H7 (cell line): ENCODE results near the gene SLC15A5. TPM values are rescaled to one million over a fixed set of nuclear protein-coding genes. Genes with fewer than 3 reads are reported as not detected.

Experiments used
- DNase-seq: peaks from one replicate; pipeline ENCODE4 v3.0.0; 2012
- H3K27me3 ChIP-seq: 2 replicates; pipeline ENCODE4 v1.6.0; 2011; ENCODE audit warnings: mild to moderate bottlenecking, low read length; ENCODE audit not compliant: control insufficient read depth, insufficient read depth
- H3K36me3 ChIP-seq: replicated peaks from 2 replicates; pipeline ENCODE4 v1.5.1; 2011; ENCODE audit warnings: low read length; ENCODE audit not compliant: control insufficient read depth, insufficient read depth
- H3K4me3 ChIP-seq: 2 replicates; pipeline ENCODE4 v1.5.1; 2011; ENCODE audit warnings: low read depth, mild to moderate bottlenecking, control low read depth, low read length, moderate library complexity; ENCODE audit not compliant: insufficient read depth
- total RNA-seq: library from RNA; depleted of rRNA; stranded (reverse); fragments of >200 nt; shearing (Covaris generic); gene quantifications from 2 replicates; pipeline ENCODE4 v1.2.3, GENCODE V29; 2014

The SLC15A5 gene
- total RNA-seq, 1 experiment from 2014 or later = not detected

DNA sequence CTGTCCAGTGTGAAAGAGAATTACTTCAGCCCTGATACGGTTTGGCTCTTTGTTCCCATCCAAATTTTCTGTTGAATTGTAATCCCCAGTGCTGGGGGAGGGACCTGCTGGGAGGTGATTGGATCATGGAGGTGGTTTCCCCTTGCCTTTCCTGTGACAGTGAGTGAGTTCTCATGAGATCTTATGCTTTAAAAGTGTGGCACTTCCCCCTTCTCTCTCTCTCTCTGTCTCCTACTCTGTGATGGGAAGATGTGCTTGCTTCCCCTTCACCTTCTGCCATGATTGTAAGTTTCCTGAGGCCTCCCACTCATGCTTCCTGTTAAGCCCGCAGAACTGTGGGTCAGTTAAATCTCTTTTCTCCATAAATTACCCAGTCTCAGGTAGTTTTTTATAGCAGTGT, 5.5 kb upstream of the SLC15A5 start:
- Histone ChIP-seq H3K36me3 (no peaks in the 10 kb centered on the region), H3K27me3 (no peaks in the 10 kb centered on the region), H3K4me3 (no peak overlapping the region)
- DNase-seq = no peak

GRCh38 chr12:16282081-16282480, 4.6 kb upstream of the SLC15A5 start:
- H3K36me3 ChIP-seq = no peaks in the 10 kb centered on the region
- no peaks in the 10 kb centered on the region for H3K27me3 ChIP-seq
- no peak overlapping the region for H3K4me3 ChIP-seq
- no peak for DNase-seq

DNA sequence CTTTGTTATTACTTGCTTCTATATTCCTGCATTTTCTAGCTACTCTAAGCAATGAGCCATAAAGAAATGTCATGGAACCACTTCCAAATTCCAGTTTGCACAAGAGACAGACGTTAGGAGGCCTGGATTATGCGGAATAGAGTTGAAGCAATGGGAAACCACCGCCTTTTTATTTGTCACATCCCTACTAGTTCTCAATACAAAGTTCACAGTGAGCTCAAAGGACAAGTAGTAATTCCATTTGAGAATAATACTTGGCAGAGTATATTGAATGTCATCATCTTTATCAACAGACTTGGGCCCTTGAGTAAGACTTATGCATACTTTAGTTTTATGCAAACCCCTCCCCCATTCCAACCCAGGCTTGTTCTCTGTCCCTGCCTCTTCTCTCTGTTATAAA, 3.7 kb upstream of the SLC15A5 start:
- Histone ChIP-seq H3K27me3 (no peaks in the 10 kb centered on the region), H3K36me3 (no peaks in the 10 kb centered on the region)
- no peak for DNase-seq

DNA sequence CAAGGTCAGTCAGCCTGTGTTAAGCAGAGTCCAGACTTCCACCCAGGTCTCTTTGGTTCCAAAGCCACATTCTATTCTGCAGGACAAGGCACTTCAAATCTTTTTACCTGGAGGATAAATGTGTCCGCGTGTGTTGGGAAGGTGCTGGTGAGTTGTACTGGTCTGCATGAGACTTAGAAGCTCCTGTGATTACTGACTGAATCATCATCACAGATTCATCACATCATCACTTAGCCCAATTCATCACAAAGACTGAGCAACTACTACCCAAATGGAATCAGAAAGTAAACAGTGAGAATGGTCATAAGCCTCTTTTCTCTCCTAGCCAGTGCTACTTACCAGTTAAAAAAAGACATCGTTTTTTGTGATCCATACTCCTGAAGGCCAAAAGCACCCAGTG, 5.3 kb downstream of the SLC15A5 start:
- no peaks in the 10 kb centered on the region for H3K36me3 ChIP-seq
- DNase-seq = no peak
- no peaks in the 10 kb centered on the region for H3K27me3 ChIP-seq
- no peak overlapping the region for H3K4me3 ChIP-seq

More for the DNA sequence above, 3.7 kb upstream of the SLC15A5 start:
- H3K4me3 ChIP-seq = no peak overlapping the region

DNA sequence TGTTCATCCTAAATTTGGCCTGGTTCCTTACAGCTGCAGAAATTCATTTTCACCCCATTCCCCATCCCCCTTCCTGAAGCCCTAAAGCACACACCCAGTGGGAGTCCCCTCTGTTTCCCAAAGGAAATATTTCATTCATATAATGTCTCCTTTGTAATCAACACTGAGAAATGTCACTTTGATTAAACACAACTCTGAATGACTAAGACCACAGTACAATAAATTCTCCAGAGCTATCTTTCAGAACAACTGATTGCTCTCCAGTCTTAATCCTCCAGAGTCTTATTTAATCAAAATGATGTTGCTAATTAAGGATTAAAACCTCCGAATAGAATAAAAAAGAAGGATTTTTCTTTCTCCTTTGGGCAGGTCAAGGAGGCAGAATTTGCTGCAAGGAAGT, 6.4 kb downstream of the SLC15A5 start:
- no peaks in the 10 kb centered on the region for H3K27me3 ChIP-seq
- no peak overlapping the region for H3K4me3 ChIP-seq

DNA sequence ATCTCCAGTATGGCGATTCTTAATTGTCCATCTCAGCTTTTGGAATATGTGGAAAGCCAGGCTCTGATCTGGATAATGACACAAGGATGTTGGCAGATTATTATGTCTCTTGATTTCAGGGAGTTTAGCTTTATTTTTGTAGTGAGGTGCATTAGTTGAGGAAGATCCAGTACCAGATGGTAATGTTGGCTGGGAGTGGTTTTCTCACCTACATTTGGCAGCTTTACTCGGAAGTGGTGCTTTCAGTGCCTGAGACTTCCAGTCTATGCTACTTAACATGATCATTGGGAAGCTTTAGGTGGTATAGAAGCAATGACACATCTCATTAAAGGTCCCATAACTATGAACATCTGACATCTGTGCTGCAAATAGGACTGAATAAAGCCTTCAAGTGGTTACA, 7.5 kb downstream of the SLC15A5 start:
- H3K27me3 ChIP-seq = no peaks in the 10 kb centered on the region
- no peaks in the 10 kb centered on the region for H3K36me3 ChIP-seq
- DNase-seq = no peak
- H3K4me3 ChIP-seq = no peak overlapping the region

More for the DNA sequence above, 6.4 kb downstream of the SLC15A5 start:
- H3K36me3 ChIP-seq = no peaks in the 10 kb centered on the region
- no peak for DNase-seq

GRCh38 chr12:16266085-16266484, 11.4 kb downstream of the SLC15A5 start:
- no peaks in the 10 kb centered on the region for H3K36me3 ChIP-seq
- no peak for DNase-seq
- H3K27me3 ChIP-seq = no peaks in the 10 kb centered on the region
- H3K4me3 ChIP-seq = no peak overlapping the region

DNA sequence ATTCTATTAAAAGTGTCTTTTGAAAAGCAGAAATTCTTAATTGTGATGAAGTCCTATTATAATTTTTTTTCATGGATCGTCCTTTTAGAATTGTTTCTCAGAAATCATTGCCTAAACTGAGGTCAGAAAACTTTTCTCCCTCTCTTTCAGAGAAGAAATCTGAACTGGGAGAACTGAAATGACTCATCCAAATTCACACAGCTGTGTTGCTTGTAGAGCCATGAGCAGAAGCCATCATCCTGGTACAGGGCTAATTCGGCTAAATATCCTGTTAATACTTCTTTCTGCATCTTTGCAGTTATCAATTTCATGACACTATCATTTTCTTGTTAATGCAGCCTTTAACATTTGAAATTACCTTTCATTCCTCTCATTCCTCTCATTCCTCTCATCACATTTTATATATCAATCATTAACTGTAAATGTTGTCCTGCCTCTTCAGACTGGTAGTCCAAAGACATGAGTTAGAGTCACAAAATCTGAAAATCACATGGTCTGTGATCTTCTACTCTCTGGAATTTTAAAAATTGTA, 15.5 kb downstream of the SLC15A5 start:
- Histone ChIP-seq H3K36me3 (no peaks in the 10 kb centered on the region), H3K4me3 (no peak overlapping the region), H3K27me3 (no peaks in the 10 kb centered on the region)
- DNase-seq = no peak

GRCh38 chr12:16260206-16260605, 17.3 kb downstream of the SLC15A5 start:
- no peak overlapping the region for H3K4me3 ChIP-seq
- no peaks in the 10 kb centered on the region for H3K27me3 ChIP-seq
- no peaks in the 10 kb centered on the region for H3K36me3 ChIP-seq
- DNase-seq = no peak

DNA sequence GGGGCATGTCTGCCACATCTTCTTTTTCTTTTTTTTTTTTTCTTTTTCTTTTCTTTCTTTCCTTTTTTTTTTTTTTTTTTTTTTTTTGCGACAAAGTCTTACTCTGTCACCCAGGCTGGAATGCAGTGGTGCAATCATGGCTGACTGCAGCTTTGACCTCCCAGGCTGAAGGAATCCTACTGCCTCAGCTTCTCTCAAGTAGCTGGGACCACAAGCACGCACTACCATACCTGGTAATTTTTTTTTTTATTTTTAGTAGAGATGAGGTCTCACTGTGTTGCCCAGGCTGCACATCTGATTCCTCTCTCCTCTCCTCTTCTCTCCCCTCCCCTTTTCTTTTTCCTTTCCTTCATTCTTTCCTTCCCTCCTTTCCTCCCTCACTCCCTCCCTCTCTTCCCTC, 18.5 kb downstream of the SLC15A5 start:
- H3K36me3 ChIP-seq = no peaks in the 10 kb centered on the region
- H3K4me3 ChIP-seq = no peak overlapping the region
- no peaks in the 10 kb centered on the region for H3K27me3 ChIP-seq
- no peak for DNase-seq

DNA sequence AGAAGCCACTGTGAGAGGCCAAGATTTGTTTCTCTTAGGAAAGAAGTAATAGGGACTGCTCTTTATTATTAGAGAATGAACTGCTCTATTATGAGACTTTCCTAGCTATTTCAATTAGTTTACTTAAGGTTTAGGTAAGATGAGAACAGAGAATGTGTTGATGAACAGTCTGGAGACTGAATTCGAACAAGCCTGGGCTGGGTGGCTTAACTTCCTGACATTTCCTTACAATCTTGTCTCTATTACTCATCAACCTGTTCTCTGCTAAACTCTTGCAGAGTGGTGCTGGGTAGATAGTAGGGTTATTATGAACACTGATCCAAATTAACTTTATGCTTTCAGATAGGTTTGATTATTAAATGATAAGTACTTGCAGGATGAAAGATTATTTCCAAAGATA, 31.2 kb downstream of the SLC15A5 start:
- Histone ChIP-seq H3K4me3 (no peak overlapping the region), H3K27me3 (no peaks in the 10 kb centered on the region), H3K36me3 (no peaks in the 10 kb centered on the region)
- no peak for DNase-seq

DNA sequence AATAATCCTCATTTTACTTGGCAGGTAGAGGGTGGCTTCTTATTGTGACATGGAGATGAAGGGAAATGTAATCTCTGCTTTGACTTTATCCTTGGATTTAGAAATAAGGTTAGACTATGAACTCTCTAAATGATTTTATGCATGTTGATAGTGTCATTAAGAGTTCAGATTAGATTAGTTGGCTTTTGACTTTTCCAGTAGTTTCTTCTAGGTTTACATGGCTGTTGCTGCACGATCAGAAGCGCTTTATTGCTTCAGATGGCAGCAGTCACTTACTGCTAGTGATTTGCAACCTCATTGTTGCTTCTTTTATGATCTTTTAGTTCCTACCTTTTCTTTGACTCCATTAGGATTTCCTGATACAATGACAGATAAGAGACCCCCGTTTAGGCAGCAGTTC, 32.3 kb downstream of the SLC15A5 start:
- H3K27me3 ChIP-seq = no peaks in the 10 kb centered on the region
- no peak for DNase-seq
- no peaks in the 10 kb centered on the region for H3K36me3 ChIP-seq
- no peak overlapping the region for H3K4me3 ChIP-seq

GRCh38 chr12:16243487-16244412, 33.7 kb downstream of the SLC15A5 start:
- H3K27me3 ChIP-seq = no peaks in the 10 kb centered on the region
- no peak for DNase-seq
- H3K36me3 ChIP-seq = no peaks in the 10 kb centered on the region
- no peak overlapping the region for H3K4me3 ChIP-seq

DNA sequence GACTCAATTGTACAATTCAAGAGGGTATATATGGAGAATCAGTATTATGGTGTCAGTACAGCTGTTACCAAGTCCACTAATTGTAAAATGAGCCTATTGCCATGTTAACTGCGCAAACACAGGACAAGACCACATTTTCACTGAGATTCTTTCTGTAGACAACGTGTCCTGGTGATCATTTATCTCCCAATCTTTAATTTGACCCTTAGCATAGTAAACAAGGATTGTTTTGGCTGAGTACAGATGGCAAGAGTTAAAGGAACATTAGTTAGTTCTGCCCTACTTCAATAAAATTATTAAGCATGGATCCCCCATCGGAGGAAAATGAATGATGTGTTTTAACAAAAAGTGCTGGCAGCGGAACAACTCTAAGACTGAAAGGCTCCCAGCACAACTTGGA, 36.1 kb downstream of the SLC15A5 start:
- H3K27me3 ChIP-seq = no peaks in the 10 kb centered on the region
- no peaks in the 10 kb centered on the region for H3K36me3 ChIP-seq
- H3K4me3 ChIP-seq = no peak overlapping the region
- no peak for DNase-seq

GRCh38 chr12:16238661-16239060, 38.8 kb downstream of the SLC15A5 start:
- Histone ChIP-seq H3K4me3 (no peak overlapping the region), H3K36me3 (no peaks in the 10 kb centered on the region), H3K27me3 (no peaks in the 10 kb centered on the region)
- no peak for DNase-seq
